ENCODE results near the gene FAM72D.
"Not testable (repeated sequence)": the region's sequence is repeated elsewhere in the genome, so short reads cannot be mapped to it uniquely, and the experiment has no call there.

Gene FAM72D

DNA sequence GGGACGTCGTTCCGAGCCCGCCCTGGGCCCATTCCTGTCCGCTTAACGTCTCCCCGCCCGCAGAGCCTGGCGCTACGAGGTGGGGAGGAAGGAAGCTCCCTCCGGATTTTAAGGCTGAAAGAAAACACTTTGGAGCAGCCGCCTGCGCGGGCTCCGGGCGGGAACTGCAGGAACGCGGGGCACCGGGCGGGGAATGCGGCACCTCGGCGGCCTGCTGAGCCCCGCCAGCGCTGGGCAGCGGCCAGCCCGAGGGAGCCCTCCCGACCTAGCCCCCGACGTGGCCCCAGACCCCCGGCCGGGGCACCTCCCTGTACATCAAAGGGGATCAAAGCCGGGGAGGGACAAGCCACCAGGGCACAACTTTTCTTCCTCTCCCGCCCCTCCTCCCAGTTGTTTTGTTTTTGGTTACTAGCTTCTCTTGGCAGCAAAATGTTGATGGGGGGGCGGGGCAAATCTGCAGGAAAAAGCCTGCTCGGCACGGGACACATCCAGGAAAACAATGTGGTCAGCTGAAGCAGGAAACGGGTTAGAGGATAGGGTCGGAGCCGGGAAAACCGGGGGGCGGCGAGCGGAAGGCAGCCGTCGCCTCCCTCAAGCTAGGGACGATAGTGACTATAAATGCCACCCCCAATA lies 2.1 kb upstream of the FAM72D start:
- FAIRE-seq: not testable (repeated sequence)

DNA sequence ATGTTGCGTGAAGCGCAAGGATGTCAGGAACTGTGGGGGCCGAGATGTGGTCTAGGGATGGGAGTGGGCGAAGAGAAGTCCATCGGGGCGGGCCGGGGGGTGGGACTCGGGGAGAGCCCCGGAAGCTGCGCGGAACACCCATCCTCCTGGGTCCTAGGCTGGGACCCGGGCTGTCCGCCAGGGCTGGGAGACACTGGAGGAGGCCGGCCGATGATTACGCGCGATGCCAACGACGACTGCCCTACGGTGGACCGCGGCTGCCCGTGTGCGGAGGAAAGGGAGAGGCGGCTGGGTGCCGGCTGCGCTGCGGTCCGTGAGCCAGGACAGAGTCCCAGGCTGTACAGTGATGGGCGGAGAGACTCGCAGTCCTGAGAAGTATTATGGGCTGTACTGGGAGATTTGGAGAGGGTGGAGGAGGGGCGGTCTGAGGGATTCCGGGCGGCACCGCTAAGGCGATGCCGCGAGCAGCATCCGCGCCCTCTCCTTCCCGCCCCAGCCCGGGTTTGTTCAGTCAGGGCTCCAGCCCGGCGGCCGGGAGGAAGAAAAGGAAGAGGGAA lies 1.0 kb upstream of the FAM72D start:
- not testable (repeated sequence) for FAIRE-seq

- not testable (repeated sequence) for FAIRE-seq
Measured at GRCh38 chr1:145101725-145102124, 6.0 kb downstream of the FAM72D start.

DNA sequence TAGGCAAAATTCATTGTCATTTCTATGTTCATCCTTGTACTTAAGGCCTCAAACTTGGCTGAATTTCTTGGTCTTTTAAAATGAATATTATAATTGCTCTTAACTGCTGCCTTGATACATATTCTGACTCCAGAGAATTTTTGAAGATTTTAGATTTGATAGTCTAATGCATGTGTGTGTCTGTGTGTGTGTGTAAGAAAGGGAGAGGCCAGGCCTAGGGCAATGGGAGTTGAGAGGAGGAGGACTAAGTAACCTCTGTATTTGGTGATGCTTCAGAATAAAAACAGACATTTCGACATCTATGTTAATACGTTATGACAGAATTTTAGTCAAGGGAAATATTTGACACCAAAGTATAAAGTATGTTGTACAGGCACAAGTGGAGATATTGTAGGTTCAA lies 7.5 kb downstream of the FAM72D start:
- FAIRE-seq: not testable (repeated sequence)

DNA sequence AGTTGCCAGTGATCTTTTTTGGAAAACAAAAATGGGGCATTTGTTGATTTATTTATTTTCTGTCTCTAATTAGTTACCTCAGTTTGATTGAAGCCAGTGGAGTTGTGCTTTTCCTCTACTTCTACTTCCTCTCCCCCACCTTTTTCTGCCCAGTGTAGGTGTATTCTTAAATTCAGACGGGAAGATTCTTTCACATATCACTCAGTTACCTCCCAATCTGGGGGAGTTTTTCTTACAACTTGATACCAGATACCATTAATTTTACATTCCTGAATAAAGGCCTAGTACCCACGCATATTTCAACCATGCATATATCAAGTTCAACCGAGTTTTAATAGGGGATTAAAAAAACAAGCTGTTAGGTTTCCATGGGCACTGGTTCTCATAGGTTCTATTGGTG lies 15.9 kb downstream of the FAM72D start:
- not testable (repeated sequence) for FAIRE-seq

DNA sequence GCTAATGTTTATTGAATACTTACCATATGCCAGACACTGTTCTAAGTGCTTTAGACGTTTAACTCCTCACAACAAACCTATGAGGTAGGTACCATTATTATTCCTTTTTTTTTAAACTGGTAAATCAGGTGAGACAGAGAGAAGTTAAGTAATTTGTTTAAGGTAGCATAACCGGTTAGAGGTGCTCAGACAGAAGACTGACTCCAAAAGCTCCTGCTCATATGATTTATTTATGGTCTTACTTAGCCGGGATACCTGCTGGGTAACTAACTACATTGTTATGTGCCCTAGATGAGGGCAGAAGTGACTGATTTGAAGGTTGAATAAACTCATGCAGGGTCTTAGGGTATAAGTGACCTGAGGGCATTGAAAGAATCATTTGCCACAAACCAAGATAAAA lies 16.9 kb downstream of the FAM72D start:
- not testable (repeated sequence) for FAIRE-seq

DNA sequence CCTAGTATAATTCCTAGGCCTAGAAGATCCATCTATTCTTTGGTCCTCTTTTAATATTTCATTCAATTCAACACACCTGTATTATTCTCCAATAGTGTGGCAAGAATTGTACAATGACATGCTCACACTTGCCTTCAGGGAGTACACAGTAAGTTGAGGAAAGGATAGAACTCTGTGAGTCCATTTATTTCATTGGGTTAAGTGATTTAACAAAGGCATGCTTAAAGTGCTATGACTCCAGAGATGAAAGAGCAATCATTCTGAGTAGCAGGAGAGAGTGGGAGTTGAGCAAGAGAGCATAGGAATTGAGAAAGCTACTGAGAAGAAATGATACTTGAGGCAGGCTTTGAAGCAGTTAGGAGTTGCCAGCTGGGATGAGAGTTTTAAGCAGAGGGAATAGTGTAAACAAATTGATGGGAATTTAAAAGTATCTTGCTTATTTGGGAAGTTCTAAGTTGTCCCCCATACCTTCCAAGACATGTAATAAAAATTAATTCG lies 18.8 kb downstream of the FAM72D start:
- not testable (repeated sequence) for FAIRE-seq

DNA sequence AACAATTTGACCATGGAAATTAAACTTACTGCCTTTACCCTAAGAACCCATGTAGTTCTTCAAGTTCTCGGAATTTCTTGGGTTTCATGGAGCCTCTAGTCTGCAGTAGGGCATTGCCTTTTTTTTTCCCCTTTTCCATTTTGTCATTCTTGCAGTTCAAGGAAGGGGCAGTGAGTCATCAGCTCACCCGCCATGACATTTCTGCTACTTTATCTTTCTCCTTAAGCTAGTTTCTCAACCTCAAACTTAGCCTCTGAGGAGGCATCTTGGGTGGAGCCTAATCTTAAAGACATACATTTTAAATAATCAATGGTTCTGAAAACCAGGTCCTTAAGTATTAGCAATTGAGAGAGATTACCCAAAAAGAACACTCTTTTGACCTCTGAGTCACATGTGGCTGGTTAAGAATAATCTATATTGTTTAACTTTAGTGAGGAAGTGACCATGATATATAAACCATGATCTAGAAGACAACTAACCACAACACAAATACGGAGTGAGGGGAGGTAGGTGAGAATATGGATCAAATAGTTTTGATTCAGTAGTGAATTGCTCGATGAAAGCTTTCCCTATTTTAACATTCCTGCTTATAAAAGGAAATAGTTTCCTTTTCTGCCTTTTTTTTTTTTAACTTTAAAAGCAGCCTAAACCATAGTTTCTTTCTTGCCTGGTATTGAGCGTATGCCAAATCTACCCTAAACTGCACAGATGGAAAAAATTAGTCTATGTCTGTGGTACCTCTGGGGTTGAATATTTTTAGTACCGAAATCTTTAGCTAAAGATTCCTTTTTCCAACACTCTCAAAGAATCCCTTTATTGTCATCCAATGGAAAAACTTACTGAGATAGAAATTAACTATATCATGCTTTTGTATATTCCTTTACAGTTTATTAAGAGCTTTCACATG lies 20.1 kb downstream of the FAM72D start:
- not testable (repeated sequence) for FAIRE-seq

GRCh38 chr1:145119842-145120241 lies 24.1 kb downstream of the FAM72D start:
- FAIRE-seq: not testable (repeated sequence)

DNA sequence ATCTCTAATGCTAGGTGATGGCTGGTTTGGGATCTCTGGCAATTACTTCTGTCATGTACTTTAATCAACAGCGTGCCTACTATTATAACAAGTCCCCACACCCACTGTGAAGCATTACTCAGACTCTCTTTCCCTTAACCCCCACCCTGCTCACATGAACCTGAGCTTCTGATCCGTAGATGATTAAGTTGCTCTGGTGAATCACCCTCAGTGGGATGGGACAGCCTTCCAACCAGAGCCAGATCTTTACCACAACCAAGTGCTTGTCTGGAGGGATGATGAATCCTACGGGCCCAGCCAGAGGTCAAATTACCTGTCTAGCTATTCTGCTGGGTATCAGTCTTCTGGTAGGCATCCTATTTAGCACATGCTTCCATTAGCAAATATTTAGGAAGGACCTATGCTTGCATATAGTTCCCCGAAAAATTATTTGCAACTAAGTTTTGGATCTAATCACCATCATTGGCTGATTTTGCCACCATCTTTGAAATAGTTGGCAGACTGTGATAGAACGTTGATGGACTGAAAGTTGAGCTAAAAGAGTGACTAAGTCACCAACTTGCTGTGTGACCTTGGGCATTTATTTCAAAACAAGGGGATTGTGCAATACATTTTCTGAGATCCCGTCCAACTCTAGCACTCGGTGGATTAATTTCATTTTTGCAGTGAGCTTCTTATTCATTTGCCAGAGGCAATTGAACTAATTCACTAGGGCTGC lies 26.7 kb downstream of the FAM72D start:
- not testable (repeated sequence) for FAIRE-seq

DNA sequence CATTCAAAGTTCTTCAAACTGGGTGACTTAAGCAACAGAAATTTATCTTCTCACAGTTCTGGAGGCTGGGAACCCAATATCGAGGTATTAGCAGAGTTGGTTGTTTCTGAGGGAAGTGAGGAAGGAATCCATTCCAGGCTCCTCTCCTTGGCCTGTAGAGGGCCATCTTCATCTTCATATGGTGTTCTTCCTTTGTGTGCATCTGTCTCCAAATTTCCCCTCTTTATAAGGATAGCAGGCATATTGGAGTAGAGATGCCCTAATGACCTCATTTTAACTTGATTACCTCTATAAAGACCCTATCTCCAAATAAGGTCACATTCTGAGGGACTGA lies 27.3 kb downstream of the FAM72D start:
- FAIRE-seq: not testable (repeated sequence)

- not testable (repeated sequence) for FAIRE-seq
Measured at GRCh38 chr1:145123992-145124641, 28.3 kb downstream of the FAM72D start.

DNA sequence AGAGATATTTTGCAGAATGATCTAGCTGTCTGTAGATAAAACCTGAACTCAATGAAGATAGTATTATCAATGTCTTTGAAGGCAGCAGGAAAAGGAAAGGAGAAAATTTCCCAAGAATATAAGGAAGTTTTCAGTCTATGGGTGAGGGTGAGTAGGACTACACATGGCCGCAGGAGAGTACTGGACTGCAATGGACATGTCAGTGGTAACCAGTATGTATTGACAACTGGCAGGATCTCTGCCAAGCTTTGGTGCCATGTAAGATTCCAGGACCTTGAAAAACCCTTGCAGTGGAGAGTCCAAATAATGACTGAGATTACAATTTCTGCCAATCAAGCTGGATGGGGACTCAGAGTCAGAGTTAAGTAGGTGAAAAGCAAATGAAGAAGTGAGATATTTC lies 29.3 kb downstream of the FAM72D start:
- FAIRE-seq: not testable (repeated sequence)

DNA sequence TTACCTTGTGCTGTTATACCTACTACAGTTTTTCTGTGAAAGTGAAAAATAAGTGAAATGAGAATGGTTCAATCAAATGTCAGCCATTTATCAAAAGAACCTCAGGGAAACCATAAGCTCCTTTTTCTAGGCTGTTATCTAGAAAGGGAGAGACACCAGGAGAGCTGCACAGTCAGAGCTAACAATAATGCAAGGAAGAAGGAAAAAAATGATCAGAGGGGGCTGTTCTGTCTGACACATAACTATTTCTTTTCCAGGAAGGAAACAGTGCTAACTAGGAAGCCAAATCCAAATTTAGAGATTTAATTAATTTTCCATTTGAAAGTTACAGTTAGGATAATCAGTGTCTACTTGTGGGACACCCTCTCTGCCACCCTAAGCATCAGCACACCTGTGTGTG lies 31.4 kb downstream of the FAM72D start:
- FAIRE-seq: not testable (repeated sequence)

- not testable (repeated sequence) for FAIRE-seq
Measured at GRCh38 chr1:145128697-145129469, 33.1 kb downstream of the FAM72D start.

GRCh38 chr1:145134476-145134875 lies 38.7 kb downstream of the FAM72D start:
- FAIRE-seq: not testable (repeated sequence)

DNA sequence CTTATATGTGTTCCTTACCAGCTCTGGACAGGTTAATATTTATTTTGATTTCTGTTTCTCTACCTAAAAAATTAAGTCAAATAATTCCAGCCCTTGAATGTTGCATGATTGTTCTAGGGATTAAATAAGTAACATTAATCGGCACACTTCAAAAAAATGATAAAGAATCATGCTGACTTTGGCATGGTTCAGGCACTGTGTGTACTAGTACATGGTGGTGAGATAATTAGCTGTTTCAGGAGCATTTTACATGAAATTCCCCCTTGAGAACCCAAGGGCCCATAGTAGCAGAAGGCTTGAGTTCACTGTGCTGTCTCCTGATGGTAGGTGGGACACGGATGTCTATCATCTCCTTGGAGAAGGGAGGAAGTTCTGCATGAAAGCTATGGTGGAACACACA lies 44.8 kb downstream of the FAM72D start:
- not testable (repeated sequence) for FAIRE-seq

GRCh38 chr1:145144264-145144913 lies 48.6 kb downstream of the FAM72D start:
- FAIRE-seq: not testable (repeated sequence)

GRCh38 chr1:145146308-145146707 lies 50.5 kb downstream of the FAM72D start:
- FAIRE-seq: not testable (repeated sequence)

- not testable (repeated sequence) for FAIRE-seq
Measured at GRCh38 chr1:145147172-145147571, 51.4 kb downstream of the FAM72D start.

DNA sequence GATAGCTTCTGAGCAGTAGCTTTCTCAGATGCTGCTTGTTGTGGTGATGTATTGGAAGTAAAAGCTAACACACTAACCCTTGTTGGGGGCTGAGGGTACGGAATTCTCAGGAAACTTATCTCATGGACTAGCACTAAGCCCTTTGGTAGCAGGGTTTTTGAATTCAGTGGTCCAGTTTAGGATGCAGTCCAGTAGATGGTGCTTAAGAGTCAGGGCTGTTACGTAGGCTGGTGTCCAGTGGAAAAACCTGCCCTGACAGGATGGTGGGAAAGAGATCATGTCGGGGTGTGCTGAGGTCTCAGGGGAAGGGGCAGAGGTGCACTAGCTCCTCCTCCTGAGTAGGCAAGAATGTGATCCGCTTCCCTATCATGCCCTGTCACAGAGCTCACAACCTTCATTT lies 59.6 kb downstream of the FAM72D start:
- FAIRE-seq: not testable (repeated sequence)
